GM23248 (cell line): Measurements from ENCODE around the gene MSS51. TPM values are rescaled to one million over a fixed set of nuclear protein-coding genes. Genes with fewer than 3 reads are reported as not detected.

ENCODE experiments used
- DNase-seq: peaks from one replicate; pipeline ENCODE4 v3.0.0-alpha.2; 2015
- H2AFZ ChIP-seq: fragments of 200-600 bp; sonication (generic); 2 replicates; pipeline ENCODE4 v1.6.1; 2016; ENCODE audit warnings: antibody characterized with exemption
- H3F3A ChIP-seq: fragments of 200-600 bp; sonication (generic); 2 replicates; pipeline ENCODE4 v1.6.1; 2016; ENCODE audit warnings: mild to moderate bottlenecking, antibody characterized with exemption, mixed run types; ENCODE audit not compliant: insufficient read depth
- H3K27ac ChIP-seq: fragments of 200-600 bp; sonication (generic); 2 replicates; pipeline ENCODE4 v1.5.1; 2016; ENCODE audit warnings: mild to moderate bottlenecking
- H3K27me3 ChIP-seq: fragments of 200-600 bp; sonication (generic); replicated peaks from 2 replicates; pipeline ENCODE4 v1.6.1; 2016; ENCODE audit warnings: mild to moderate bottlenecking; ENCODE audit not compliant: insufficient read depth
- H3K36me3 ChIP-seq: fragments of 200-600 bp; sonication (generic); 2 replicates; pipeline ENCODE4 v1.6.1; 2016; ENCODE audit warnings: low read depth, mild to moderate bottlenecking
- H3K4me1 ChIP-seq: fragments of 200-600 bp; sonication (generic); 2 replicates; pipeline ENCODE4 v1.6.1; 2016; ENCODE audit warnings: mild to moderate bottlenecking; ENCODE audit not compliant: insufficient read depth
- H3K4me2 ChIP-seq: fragments of 200-600 bp; sonication (generic); one replicate; pipeline ENCODE4 v1.6.1; 2016; ENCODE audit warnings: mild to moderate bottlenecking; ENCODE audit not compliant: unreplicated experiment
- H3K4me3 ChIP-seq: fragments of 200-600 bp; sonication (generic); 2 replicates; pipeline ENCODE4 v1.5.1; 2016; ENCODE audit warnings: mild to moderate bottlenecking
- H3K79me2 ChIP-seq: fragments of 200-600 bp; sonication (generic); 2 replicates; pipeline ENCODE4 v1.6.1; 2016; ENCODE audit warnings: mild to moderate bottlenecking; ENCODE audit not compliant: insufficient read depth
- H3K9ac ChIP-seq: fragments of 200-600 bp; sonication (generic); 2 replicates; pipeline ENCODE4 v1.6.1; 2016; ENCODE audit warnings: mild to moderate bottlenecking
- H3K9me2 ChIP-seq: fragments of 200-600 bp; sonication (generic); 2 replicates; pipeline ENCODE4 v1.6.1; 2016; ENCODE audit warnings: mixed run types, mild to moderate bottlenecking, moderate library complexity; ENCODE audit not compliant: insufficient read depth
- H3K9me3 ChIP-seq: fragments of 200-600 bp; sonication (generic); one replicate; pipeline ENCODE4 v1.6.1; 2017; ENCODE audit warnings: low read depth
- H4K20me1 ChIP-seq: fragments of 200-600 bp; sonication (generic); 2 replicates; pipeline ENCODE4 v1.6.0; 2016; ENCODE audit not compliant: insufficient read depth
- EZH2 ChIP-seq: fragments of 200-600 bp; sonication (generic); IDR thresholded peaks from 2 replicates; pipeline ENCODE4 v1.6.1; 2018; ENCODE audit warnings: antibody characterized with exemption, mild to moderate bottlenecking; ENCODE audit not compliant: insufficient read depth, poor library complexity, severe bottlenecking
- EZH2phosphoT487 ChIP-seq: fragments of 200-600 bp; sonication (generic); IDR thresholded peaks from 2 replicates; pipeline ENCODE4 v1.6.1; 2018; ENCODE audit warnings: antibody characterized with exemption, moderate library complexity, mild to moderate bottlenecking, low read depth; ENCODE audit not compliant: insufficient read depth
- WGBS, 2 experiments: methylation state at CpG; one replicate each; pipeline ENCODE4 v1.1.6; 2015 to 2017; ENCODE audit warnings: low lambda C conversion rate in 2 of 2, low coverage in 1 of 2; ENCODE audit errors: missing lambda C conversion rate in 2 of 2; 5-methylcytosine and 5-hydroxymethylcytosine counted together
- in situ Hi-C: fragments of 300-500 bp; cut with MboI; formaldehyde crosslinking; loops from 2 replicates; pipeline ENCODE4 v1.15.0; 2020
- polyA plus RNA-seq: library from polyadenylated mRNA; unstranded; fragments of >200 nt; fragmentation: Nextera tagmentation; extraction: Ambion mirVana; gene quantifications from 2 replicates; pipeline ENCODE4 v1.2.1, GENCODE V29; 2016
- total RNA-seq: library from RNA; depleted of rRNA; stranded (reverse); fragments of >200 nt; shearing (Covaris generic); gene quantifications from 2 replicates; pipeline ENCODE4 v1.2.3, GENCODE V29; 2014

Gene MSS51
- total and polyA plus RNA-seq, 2 experiments from 2014 or later, result 0.26 to 1.5 TPM

GRCh38 chr10:73439605-73440312 lies 6.4 kb upstream of the MSS51 start:
- Histone ChIP-seq H2AFZ (no peak overlapping the region), H3K27me3 (no peaks in the 10 kb centered on the region), H3K4me3 (peak overlapping the region; percentile 49), H3K4me2 (peak overlapping the region; percentile 84), H3K9me2 (no peaks in the 10 kb centered on the region), H3F3A (peaks cover 50% of the 10 kb centered on the region), H4K20me1 (no peaks in the 10 kb centered on the region), H3K9ac (peak overlapping the region; percentile 43; the same call in 1 of the 2 replicates), H3K79me2 (0 out of 2 replicates have a peak, but pooled peaks cover 19% of the 10 kb centered on the region), H3K36me3 (peaks cover 34% of the 10 kb centered on the region), H3K27ac (peak overlapping the region; percentile 86), H3K4me1 (peaks cover 25% of the 10 kb centered on the region), H3K9me3 (no peaks in the 10 kb centered on the region)
- TF ChIP-seq EZH2phosphoT487, result no peak
- 33 to 34% methylated on average over 1 of the region's 1 CpG for whole genome bisulfite sequencing, 2 experiments
- in situ Hi-C loops, result no loop called here
- peak; percentile 90 for DNase-seq

GRCh38 chr10:73439055-73439454 lies 5.7 kb upstream of the MSS51 start:
- H3K4me2 ChIP-seq, result peak overlapping the region; percentile 84
- in situ Hi-C loops, result no loop called here
- WGBS, 2 experiments, result 89 to 96% methylated on average over 1 of the region's 1 CpG
- H3K27ac ChIP-seq, result peak overlapping the region; percentile 86
- H3K4me1 ChIP-seq, result peaks cover 25% of the 10 kb centered on the region
- H3F3A ChIP-seq, result peaks cover 50% of the 10 kb centered on the region
- DNase-seq, result peak; percentile 70
- H3K79me2 ChIP-seq, result 0 out of 2 replicates have a peak, but pooled peaks cover 19% of the 10 kb centered on the region
- no peaks in the 10 kb centered on the region for H3K9me3 ChIP-seq
- peaks cover 32% of the 10 kb centered on the region for H3K36me3 ChIP-seq
- H4K20me1 ChIP-seq, result no peaks in the 10 kb centered on the region
- no peaks in the 10 kb centered on the region for H3K27me3 ChIP-seq
- no peak overlapping the region for H2AFZ ChIP-seq
- H3K9ac ChIP-seq, result peak overlapping the region; percentile 43; the same call in 1 of the 2 replicates
- TF ChIP-seq EZH2 (no peak), EZH2phosphoT487 (no peak)
- no peaks in the 10 kb centered on the region for H3K9me2 ChIP-seq
- H3K4me3 ChIP-seq, result peak overlapping the region; percentile 49

DNA sequence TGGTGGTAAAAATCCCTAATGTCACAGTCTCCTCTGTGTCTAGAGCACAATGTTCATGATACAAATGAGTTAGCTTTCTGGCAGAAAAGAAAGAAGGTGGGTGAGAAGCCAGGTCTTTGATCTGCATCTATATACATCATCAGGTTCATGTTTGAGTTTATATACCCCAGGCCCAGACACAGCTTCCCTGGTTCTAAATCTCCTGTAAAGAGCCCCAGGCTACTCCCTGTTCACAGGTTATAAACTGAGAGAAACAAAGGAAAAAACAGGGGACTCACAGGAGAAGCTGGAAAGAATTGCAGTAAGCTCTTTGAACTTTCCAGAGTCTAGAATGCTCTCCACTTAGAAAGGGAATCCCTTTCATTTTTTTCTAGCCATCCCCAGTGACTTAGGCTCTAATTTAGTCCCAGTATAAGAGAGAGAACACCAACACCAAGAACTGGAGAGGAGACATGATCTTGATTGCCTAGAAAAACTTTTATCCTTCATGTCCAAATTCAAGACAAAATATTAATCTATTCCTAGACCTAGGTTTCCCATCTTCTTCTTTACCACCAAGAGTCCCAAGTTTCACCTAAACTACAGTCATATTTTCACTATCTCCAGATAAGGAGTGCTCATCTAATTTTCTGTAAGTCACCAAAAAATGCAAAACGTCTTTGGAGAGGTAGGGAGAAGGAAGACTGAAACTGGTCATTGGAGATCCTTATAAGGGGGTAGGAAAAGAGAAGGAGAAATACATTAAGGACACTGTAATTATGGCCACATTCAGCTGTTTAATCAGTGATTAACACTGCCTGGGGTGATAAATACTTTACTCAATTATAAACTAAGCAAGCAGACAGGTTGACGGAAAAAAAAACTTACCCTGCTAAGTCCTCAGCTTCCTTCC lies 469 bp downstream of the MSS51 start:
- TF ChIP-seq EZH2phosphoT487 (no peak), EZH2 (no peak)
- no peaks in the 10 kb centered on the region for H3K27me3 ChIP-seq
- in situ Hi-C loops, result no loop called here
- peaks cover 39% of the 10 kb centered on the region for H3K36me3 ChIP-seq
- 73 to 83% methylated on average over 2 of the region's 2 CpGs for WGBS, 2 experiments
- H3K9ac ChIP-seq, result no peak overlapping the region
- no peak overlapping the region for H3K27ac ChIP-seq
- H3K9me3 ChIP-seq, result no peaks in the 10 kb centered on the region
- no peak for DNase-seq
- no peaks in the 10 kb centered on the region for H4K20me1 ChIP-seq
- no peaks in the 10 kb centered on the region for H3K9me2 ChIP-seq
- 0 out of 2 replicates have a peak, but pooled peaks cover 15% of the 10 kb centered on the region for H3K79me2 ChIP-seq
- H3K4me2 ChIP-seq, result no peak overlapping the region
- peaks cover 2% of the 10 kb centered on the region; the same call in 1 of the 2 replicates for H3F3A ChIP-seq
- no peaks in the 10 kb centered on the region for H3K4me1 ChIP-seq
- no peak overlapping the region for H2AFZ ChIP-seq
- no peak overlapping the region for H3K4me3 ChIP-seq

- peaks cover 56% of the 10 kb centered on the region for H3K36me3 ChIP-seq
- WGBS, 2 experiments, result 98 to 100% methylated on average over 4 of the region's 4 CpGs
- no peaks in the 10 kb centered on the region for H3K27me3 ChIP-seq
- no peaks in the 10 kb centered on the region for H3K79me2 ChIP-seq
- H3K9me3 ChIP-seq, result no peaks in the 10 kb centered on the region
- no peak for TF ChIP-seq EZH2phosphoT487
- TF ChIP-seq EZH2, result no peak
- no peaks in the 10 kb centered on the region for H4K20me1 ChIP-seq
- DNase-seq, result no peak
- no peak overlapping the region for H3K4me2 ChIP-seq
- no peak overlapping the region for H3K9ac ChIP-seq
- no peak overlapping the region for H2AFZ ChIP-seq
- H3K27ac ChIP-seq, result no peak overlapping the region
- H3F3A ChIP-seq, result no peaks in the 10 kb centered on the region
- in situ Hi-C loops, result no loop called here
- H3K4me1 ChIP-seq, result no peaks in the 10 kb centered on the region
- no peaks in the 10 kb centered on the region for H3K9me2 ChIP-seq
- no peak overlapping the region for H3K4me3 ChIP-seq
Measured at GRCh38 chr10:73426318-73426717, 7.0 kb downstream of the MSS51 start.
